ENCODE data around the gene ITGA3. TPM values are rescaled to one million over a fixed set of nuclear protein-coding genes. Genes with fewer than 3 reads are reported as not detected.

ITGA3 gene
- total RNA-seq, 1 experiment from 2014 or later: 392 TPM

DNA sequence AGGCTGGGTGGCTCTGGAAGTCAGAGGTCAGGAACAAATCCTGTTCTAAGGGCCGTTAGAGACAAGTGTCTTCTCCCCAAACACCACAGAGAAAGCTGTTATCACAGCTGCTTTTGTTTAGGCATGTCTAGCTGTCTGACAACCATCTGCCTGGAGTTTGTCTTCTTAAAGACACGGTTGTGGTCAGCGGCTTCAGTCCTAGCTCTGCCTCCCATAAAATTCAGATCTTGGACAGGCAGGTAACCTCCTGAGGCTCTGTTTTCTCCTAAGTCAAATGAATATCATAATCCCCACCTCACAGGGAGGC, 2.3 kb upstream of the ITGA3 start:
- TF ChIP-seq ZBTB33 (IDR thresholded peaks at IDR 0.05; ENCODE audit: extremely low read depth, insufficient replicate concordance, low read length) (no peak), ZFX (IDR thresholded peaks at IDR 0.05) (peak; percentile 24), SIN3A (IDR thresholded peaks at IDR 0.05; ENCODE audit: low read depth) (no peak)
- TF ChIP-seq, protein P1, sequence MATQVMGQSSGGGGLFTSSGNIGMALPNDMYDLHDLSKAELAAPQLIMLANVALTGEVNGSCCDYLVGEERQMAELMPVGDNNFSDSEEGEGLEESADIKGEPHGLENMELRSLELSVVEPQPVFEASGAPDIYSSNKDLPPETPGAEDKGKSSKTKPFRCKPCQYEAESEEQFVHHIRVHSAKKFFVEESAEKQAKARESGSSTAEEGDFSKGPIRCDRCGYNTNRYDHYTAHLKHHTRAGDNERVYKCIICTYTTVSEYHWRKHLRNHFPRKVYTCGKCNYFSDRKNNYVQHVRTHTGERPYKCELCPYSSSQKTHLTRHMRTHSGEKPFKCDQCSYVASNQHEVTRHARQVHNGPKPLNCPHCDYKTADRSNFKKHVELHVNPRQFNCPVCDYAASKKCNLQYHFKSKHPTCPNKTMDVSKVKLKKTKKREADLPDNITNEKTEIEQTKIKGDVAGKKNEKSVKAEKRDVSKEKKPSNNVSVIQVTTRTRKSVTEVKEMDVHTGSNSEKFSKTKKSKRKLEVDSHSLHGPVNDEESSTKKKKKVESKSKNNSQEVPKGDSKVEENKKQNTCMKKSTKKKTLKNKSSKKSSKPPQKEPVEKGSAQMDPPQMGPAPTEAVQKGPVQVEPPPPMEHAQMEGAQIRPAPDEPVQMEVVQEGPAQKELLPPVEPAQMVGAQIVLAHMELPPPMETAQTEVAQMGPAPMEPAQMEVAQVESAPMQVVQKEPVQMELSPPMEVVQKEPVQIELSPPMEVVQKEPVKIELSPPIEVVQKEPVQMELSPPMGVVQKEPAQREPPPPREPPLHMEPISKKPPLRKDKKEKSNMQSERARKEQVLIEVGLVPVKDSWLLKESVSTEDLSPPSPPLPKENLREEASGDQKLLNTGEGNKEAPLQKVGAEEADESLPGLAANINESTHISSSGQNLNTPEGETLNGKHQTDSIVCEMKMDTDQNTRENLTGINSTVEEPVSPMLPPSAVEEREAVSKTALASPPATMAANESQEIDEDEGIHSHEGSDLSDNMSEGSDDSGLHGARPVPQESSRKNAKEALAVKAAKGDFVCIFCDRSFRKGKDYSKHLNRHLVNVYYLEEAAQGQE (IDR thresholded peaks at IDR 0.05; ENCODE audit: low read depth): no peak
- TF ChIP-seq, protein P2, sequence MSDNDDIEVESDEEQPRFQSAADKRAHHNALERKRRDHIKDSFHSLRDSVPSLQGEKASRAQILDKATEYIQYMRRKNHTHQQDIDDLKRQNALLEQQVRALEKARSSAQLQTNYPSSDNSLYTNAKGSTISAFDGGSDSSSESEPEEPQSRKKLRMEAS (IDR thresholded peaks at IDR 0.05): no peak
- ChIA-PET POLR2A (interaction anchor here (1.2 to 6.8 kb wide), 5 partner anchors 8 to 24 kb away, joined by 3 to 99 read pairs (median 8); no protein-coding TSS in a partner anchor), RAD21 (ENCODE audit: low non-redundant PET in 1 of 2, low total read pairs in 2 of 2, uncharacterized antibody in 2 of 2, unreplicated experiment in 2 of 2) (no interaction called here), CTCF (interaction anchor here (1.1 to 2.5 kb wide), 4 partner anchors 10 to 41 kb away, joined by 3 to 7 read pairs (median 4); partner anchors contain the start of gene PDK2)
- peak overlapping the region in 1 of 2 experiments; percentile 3; a peak in 1 of 4 replicates for H3K4me3 ChIP-seq (replicated peaks in 1 of 2; ENCODE audit: low read depth in 1 of 2, low read length in 2 of 2)
- H2AFZ ChIP-seq (ENCODE audit: low read depth, low read length, poor library complexity, severe bottlenecking): no peak overlapping the region
- peaks cover 28% of the 10 kb centered on the region for H3K79me2 ChIP-seq (ENCODE audit: insufficient read depth, low read length)
- H3K9ac ChIP-seq (ENCODE audit: low read length): peak overlapping the region; percentile 82
- no peaks in the 10 kb centered on the region for H3K27me3 ChIP-seq (ENCODE audit: insufficient read depth, low read length)
- H3K9me2 ChIP-seq (ENCODE audit: insufficient read depth): no peaks in the 10 kb centered on the region
- BruUV-seq (replicated peaks): no TSS peak
- DNase-seq (ENCODE audit: low read depth, low spot score) (no peak), ATAC-seq (no peak)
- peak overlapping the region; percentile 93 for H3K27ac ChIP-seq (ENCODE audit: low read depth, low read length)
- H3K9me3 ChIP-seq (ENCODE audit: control insufficient read depth in 1 of 2, insufficient read depth in 1 of 2, low read depth in 1 of 2, low read length in 2 of 2): no peaks in the 10 kb centered on the region
- peak overlapping the region; percentile 87 for H3K4me2 ChIP-seq (ENCODE audit: low read length)
- H3K36me3 ChIP-seq (ENCODE audit: control insufficient read depth in 1 of 2, insufficient read depth in 2 of 2, low read length in 2 of 2): peaks cover 0 to 12% of the 10 kb centered on the region in 2 experiments; a peak in 1 of 4 replicates
- intact Hi-C loops (cut with micrococcal nuclease): no loop called here
- no peaks in the 10 kb centered on the region for H4K20me1 ChIP-seq (ENCODE audit: insufficient read depth)
- H3K4me1 ChIP-seq (ENCODE audit: control insufficient read depth in 1 of 2, insufficient read depth in 2 of 2, low read length in 2 of 2): peaks cover 76 to 86% of the 10 kb centered on the region in 2 experiments
